GM12878 (cell line): ENCODE data around the gene DENND1A. TPM values are rescaled to one million over a fixed set of nuclear protein-coding genes. Genes with fewer than 3 reads are reported as not detected.

Experiments used
- ATAC-seq: fragments of 200-7000 bp; cut with Tn5 transposase; 3 replicates; pipeline ENCODE4 v1.9.1; 2020; ENCODE audit warnings: mild to moderate bottlenecking, moderate library complexity
- BruUV-seq: library from RNA; stranded (reverse); fragments of 400-500 nt; replicated peaks from 2 replicates; lab custom pipeline; 2021; lab: Mats Ljungman, UMichigan
- CTCF ChIA-PET: fragments of 300-600 bp; sonication (Branson Sonifier 250); formaldehyde crosslinking; extraction: SDS; loops from one replicate; lab custom pipeline; 2021; ENCODE audit warnings: inconsistent platforms; lab: Yijun Ruan, JAX
- POLR2A ChIA-PET: fragments of 350-600 bp; formaldehyde crosslinking; extraction: SDS; loops from one replicate; lab custom pipeline; 2021; ENCODE audit warnings: inconsistent platforms; lab: Charles Lee
- RAD21 ChIA-PET: fragments of 300-600 bp; sonication (Branson Sonifier 250); formaldehyde crosslinking; loops from one replicate; lab custom pipeline; 2023; ENCODE audit warnings: antibody characterized with exemption; ENCODE audit not compliant: unreplicated experiment; lab: Charles Lee
- SMC1A ChIA-PET: fragments of 300-600 bp; sonication (Branson Sonifier 250); formaldehyde crosslinking; loops from one replicate; lab custom pipeline; 2023; ENCODE audit not compliant: unreplicated experiment, uncharacterized antibody; lab: Charles Lee
- DNase-seq: peaks from one replicate; pipeline ENCODE4 v3.0.0-alpha.2; 2011; ENCODE audit warnings: low read depth, low spot score
- FAIRE-seq: peaks from 3 replicates; lab custom pipeline; 2011; peaks lifted over from hg19 to GRCh38; lab: Jason Lieb, UNC
- H2AFZ ChIP-seq: 2 replicates; pipeline ENCODE4 v1.6.0; 2011; ENCODE audit warnings: low read depth, low read length, control low read depth; ENCODE audit not compliant: control insufficient read depth
- H3K27ac ChIP-seq: 2 replicates; pipeline ENCODE4 v1.5.1; 2011; ENCODE audit warnings: control low read depth; ENCODE audit not compliant: control insufficient read depth, insufficient read depth
- H3K27me3 ChIP-seq, 2 experiments: replicated peaks in 1 of 2; 2 replicates each; pipeline versions ENCODE4 v1.6.0 to v1.6.1; 2011; ENCODE audit warnings: low read length in 1 of 2; ENCODE audit not compliant: control insufficient read depth in 2 of 2, insufficient read depth in 2 of 2
- H3K36me3 ChIP-seq, 2 experiments: 2 replicates each; pipeline ENCODE4 v1.5.1; 2011; ENCODE audit warnings: low read length in 1 of 2; ENCODE audit not compliant: control insufficient read depth in 2 of 2, insufficient read depth in 2 of 2
- H3K4me1 ChIP-seq: 2 replicates; pipeline ENCODE4 v1.6.1; 2011; ENCODE audit warnings: mild to moderate bottlenecking, low read length, moderate library complexity, mixed read lengths; ENCODE audit not compliant: control insufficient read depth, insufficient read depth
- H3K4me2 ChIP-seq: 2 replicates; pipeline ENCODE4 v1.6.0; 2011; ENCODE audit warnings: control low read depth; ENCODE audit not compliant: control insufficient read depth, insufficient read depth
- H3K4me3 ChIP-seq: fragments of 200-600 bp; sonication (generic); 2 replicates; pipeline ENCODE4 v1.5.1; 2016
- H3K79me2 ChIP-seq: 2 replicates; pipeline ENCODE4 v1.6.0; 2011; ENCODE audit warnings: low read length; ENCODE audit not compliant: control insufficient read depth, insufficient read depth
- H3K9ac ChIP-seq: 2 replicates; pipeline ENCODE4 v1.8.0; 2011; ENCODE audit warnings: low read length, control low read depth, mixed read lengths; ENCODE audit not compliant: control insufficient read depth, insufficient read depth
- H3K9me3 ChIP-seq: replicated peaks from 3 replicates; pipeline ENCODE4 v1.5.1; 2011; ENCODE audit warnings: mild to moderate bottlenecking, low read length; ENCODE audit not compliant: control insufficient read depth, insufficient read depth
- H4K20me1 ChIP-seq: 2 replicates; pipeline ENCODE4 v1.6.0; 2011; ENCODE audit not compliant: control insufficient read depth, insufficient read depth
- BACH1 ChIP-seq: fragments of 450-650 bp; IDR thresholded peaks from 2 replicates; pipeline ENCODE4 v1.6.1; 2017; ENCODE audit warnings: mild to moderate bottlenecking, borderline replicate concordance
- BCLAF1 ChIP-seq: fragments of 450-650 bp; IDR thresholded peaks from 2 replicates; pipeline ENCODE4 v1.6.1; 2017; ENCODE audit warnings: antibody characterized with exemption, mild to moderate bottlenecking, moderate library complexity
- FOS ChIP-seq: IDR thresholded peaks from 3 replicates; pipeline ENCODE4 v1.6.1; 2011; ENCODE audit warnings: borderline replicate concordance; ENCODE audit not compliant: insufficient read length; ENCODE audit errors: extremely low read depth
- JUNB ChIP-seq: IDR thresholded peaks from 2 replicates; pipeline ENCODE4 v1.6.1; 2016; ENCODE audit warnings: antibody characterized with exemption, mild to moderate bottlenecking
- KAT2A ChIP-seq: conservative IDR thresholded peaks from 2 replicates; pipeline ENCODE4 v1.6.1; 2011; ENCODE audit warnings: low read depth, low read length; ENCODE audit not compliant: control insufficient read depth
- NFXL1 ChIP-seq: fragments of 450-650 bp; IDR thresholded peaks from 2 replicates; pipeline ENCODE4 v1.6.1; 2017; ENCODE audit warnings: antibody characterized with exemption, mild to moderate bottlenecking, borderline replicate concordance
- NFYA ChIP-seq: IDR thresholded peaks from 2 replicates; pipeline ENCODE4 v1.6.1; 2011; ENCODE audit warnings: low read depth, mild to moderate bottlenecking, low read length, improper control_type of control experiment, borderline replicate concordance
- PRDM15 ChIP-seq: fragments of 450-650 bp; formaldehyde crosslinking; IDR thresholded peaks from 2 replicates; pipeline ENCODE4 v1.4.0; 2020; ENCODE audit warnings: mild to moderate bottlenecking, moderate library complexity
- RUNX3 ChIP-seq: IDR thresholded peaks from 2 replicates; pipeline ENCODE4 v1.6.1; 2012; ENCODE audit warnings: low read length, inconsistent platforms
- STAT3 ChIP-seq: IDR thresholded peaks from 2 replicates; pipeline ENCODE4 v1.6.1; 2011; ENCODE audit warnings: low read depth, low read length, improper control_type of control experiment
- WRNIP1 ChIP-seq: IDR thresholded peaks from 2 replicates; pipeline ENCODE4 v1.6.1; 2011; ENCODE audit warnings: low read depth, low read length, improper control_type of control experiment, borderline replicate concordance
- WGBS: methylation state at CpG from one replicate; pipeline ENCODE4 v1.1.6; 2016; ENCODE audit warnings: low lambda C conversion rate; ENCODE audit not compliant: insufficient replicate concordance, insufficient coverage; ENCODE audit errors: missing lambda C conversion rate; 5-methylcytosine and 5-hydroxymethylcytosine counted together
- in situ Hi-C: fragments of 300-500 bp; cut with MboI; formaldehyde crosslinking; loops from 9 replicates; pipeline ENCODE4 v1.14.3; 2018; ENCODE audit warnings: mixed read lengths
- intact Hi-C: fragments of 100-400 bp; cut with micrococcal nuclease; formaldehyde crosslinking; loops from one replicate; pipeline ENCODE4 v1.14.2; 2022; ENCODE audit not compliant: unreplicated experiment
- polyA plus RNA-seq, 11 experiments: library from polyadenylated mRNA; depleted of rRNA in 4 of 11; unstranded in 6 of 11; stranded (reverse) in 5 of 11; fragments of >200 nt; fragmentation: Nextera tagmentation in 4 of 11; fragmentation: Illumina TruSeq in 1 of 11; extraction: Ambion mirVana in 4 of 11; extraction: Trizol in 1 of 11; gene quantifications; 1 replicate in 1 of 11; 2 replicates in 10 of 11; pipeline versions ENCODE4 v1.2.1 to v1.2.3, GENCODE V29; 2011 to 2016; ENCODE audit warnings: inconsistent platforms in 2 of 11, missing spikeins in 2 of 11, low read depth in 1 of 11
- total RNA-seq, 4 experiments: library from RNA; depleted of rRNA in 3 of 4; stranded (reverse); fragments of >200 nt in 3 of 4; fragmentation: Illumina TruSeq in 1 of 4; extraction: Trizol in 1 of 4; gene quantifications; 2 replicates each; pipeline versions ENCODE4 v1.2.1 to v1.2.3, GENCODE V29; 2013 to 2021

DENND1A gene
- total and polyA plus RNA-seq, 10 of the 15 experiments (the other 5 are each of a cell fraction or from before 2014, with no cell fraction given), result 14.1 to 48.6 (median 35.2) TPM

- H3K36me3 ChIP-seq, result peaks cover 0 to 7% of the 10 kb centered on the region in 2 experiments; a peak in 3 of 4 replicates
- no TSS peak for BruUV-seq
- intact Hi-C loops, result no loop called here
- no peak for TF ChIP-seq JUNB
- TF ChIP-seq, all 136 proteins: peak for 0
- Histone ChIP-seq H3K27me3 (no peaks in the 10 kb centered on the region), H4K20me1 (no peaks in the 10 kb centered on the region), H3K9ac (no peak overlapping the region), H2AFZ (no peak overlapping the region), H3K4me2 (no peak overlapping the region), H3K27ac (no peak overlapping the region), H3K4me3 (no peak overlapping the region), H3K4me1 (no peaks in the 10 kb centered on the region), H3K9me3 (no peaks in the 10 kb centered on the region), H3K79me2 (no peaks in the 10 kb centered on the region)
- ChIA-PET CTCF (no interaction called here), SMC1A (no interaction called here), RAD21 (no interaction called here), POLR2A (no interaction called here)
- WGBS, result 83% methylated on average over 3 of the region's 3 CpGs
- no peak for DNase-seq
- in situ Hi-C loops, result no loop called here
- no peak for FAIRE-seq
- no peak for ATAC-seq
Observed at GRCh38 chr9:123454361-123454760, 475.6 kb downstream of the DENND1A start.

DNA sequence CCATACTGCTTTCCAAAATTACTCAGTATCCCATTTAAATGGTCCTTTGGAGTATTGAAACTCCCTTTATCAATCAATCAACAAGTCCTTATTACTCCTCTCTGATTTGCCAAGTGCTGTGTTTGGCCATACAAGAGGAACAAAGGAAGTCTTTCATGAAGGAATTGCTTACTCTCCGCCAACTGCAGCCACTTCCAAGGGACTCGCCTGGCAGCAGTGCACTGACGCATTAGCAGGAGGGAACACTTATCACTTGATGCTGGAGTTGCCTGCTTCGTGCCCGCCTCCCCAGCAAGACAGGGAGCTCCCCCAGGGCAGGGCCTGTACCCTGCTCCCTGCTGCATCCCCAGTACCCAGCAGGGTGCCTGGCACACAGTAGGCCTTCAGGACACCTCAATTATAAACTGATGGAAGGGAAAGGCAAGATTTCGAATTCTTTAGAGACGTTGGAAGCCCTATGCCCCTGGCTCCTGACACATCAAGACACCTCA is 476.1 kb downstream of the DENND1A start:
- Histone ChIP-seq H3K79me2 (no peaks in the 10 kb centered on the region), H3K4me3 (no peak overlapping the region), H3K36me3 (peaks cover 0 to 7% of the 10 kb centered on the region in 2 experiments; a peak in 3 of 4 replicates), H3K27me3 (no peaks in the 10 kb centered on the region), H4K20me1 (no peaks in the 10 kb centered on the region), H3K4me2 (no peak overlapping the region), H3K9me3 (no peaks in the 10 kb centered on the region), H3K9ac (no peak overlapping the region), H2AFZ (no peak overlapping the region), H3K27ac (no peak overlapping the region), H3K4me1 (no peaks in the 10 kb centered on the region)
- CTCF ChIA-PET, result no interaction called here
- ATAC-seq (no peak), DNase-seq (no peak), FAIRE-seq (no peak)
- SMC1A ChIA-PET, result no interaction called here
- intact Hi-C loops (no loop called here), in situ Hi-C loops (no loop called here)
- POLR2A ChIA-PET, result no interaction called here
- WGBS, result over 99% methylated on average over 7 of the region's 7 CpGs
- BruUV-seq, result no TSS peak
- RAD21 ChIA-PET, result no interaction called here
- TF ChIP-seq RUNX3, result no peak
- TF ChIP-seq NFXL1, result no peak
- no peak for TF ChIP-seq STAT3
- no peak for TF ChIP-seq FOS
- no peak for TF ChIP-seq NFYA
- no peak for TF ChIP-seq PRDM15 (CRISPR knock-in tag)
- TF ChIP-seq KAT2A, result no peak
- TF ChIP-seq BCLAF1, result no peak
- no peak for TF ChIP-seq WRNIP1
- TF ChIP-seq BACH1, result no peak
